Spleen (tissue), 11 donors: ENCODE data around the gene STK10. TPM values are rescaled to one million over a fixed set of nuclear protein-coding genes. Genes with fewer than 3 reads are reported as not detected.

Experiments
- DNase-seq: peaks from one replicate; pipeline ENCODE4 v3.0.0-alpha.2; 2020
- H3K27ac ChIP-seq, 8 donors: fragments of 200-600 bp; sonication (generic) in 7 of 8; 1 replicate in 4 of 8; 2 replicates in 4 of 8; pipeline versions ENCODE4 v1.5.0 to v1.8.0; 2016 to 2021; ENCODE audit warnings: inconsistent platforms in 4 of 8, mild to moderate bottlenecking in 4 of 8, moderate library complexity in 1 of 8
- H3K27me3 ChIP-seq, 7 donors: fragments of 200-600 bp; sonication (generic) in 6 of 7; replicated peaks in 1 of 7; 1 replicate in 4 of 7; 2 replicates in 3 of 7; pipeline versions ENCODE4 v1.5.0 to v1.8.0; 2016 to 2021; ENCODE audit warnings: inconsistent platforms in 3 of 7, mild to moderate bottlenecking in 1 of 7
- H3K36me3 ChIP-seq, 6 donors: fragments of 200-600 bp; sonication (generic) in 5 of 6; 1 replicate in 4 of 6; 2 replicates in 2 of 6; pipeline versions ENCODE4 v1.5.0 to v1.8.0; 2016 to 2021; ENCODE audit warnings: inconsistent platforms in 2 of 6
- H3K4me1 ChIP-seq, 6 donors: fragments of 200-600 bp; sonication (generic) in 5 of 6; 1 replicate in 3 of 6; 2 replicates in 3 of 6; pipeline versions ENCODE4 v1.5.0 to v1.8.0; 2016 to 2021; ENCODE audit warnings: inconsistent platforms in 3 of 6
- H3K4me3 ChIP-seq, 8 donors: fragments of 200-600 bp; sonication (generic) in 7 of 8; 1 replicate in 4 of 8; 2 replicates in 4 of 8; pipeline versions ENCODE4 v1.5.0 to v1.8.0; 2016 to 2021; ENCODE audit warnings: inconsistent platforms in 4 of 8, mild to moderate bottlenecking in 4 of 8, moderate library complexity in 2 of 8
- H3K9me3 ChIP-seq, 8 donors: fragments of 200-600 bp; sonication (generic) in 7 of 8; 1 replicate in 4 of 8; 2 replicates in 4 of 8; pipeline versions ENCODE4 v1.5.0 to v1.8.0; 2016 to 2021; ENCODE audit warnings: inconsistent platforms in 4 of 8
- POLR2A ChIP-seq, 3 donors: fragments of 450-650 bp; IDR thresholded peaks; one replicate each; pipeline ENCODE4 v1.5.1; 2017; ENCODE audit warnings: antibody characterized with exemption in 3 of 3, mild to moderate bottlenecking in 1 of 3
- POLR2AphosphoS5 ChIP-seq, 3 donors: sonication (generic); formaldehyde crosslinking; IDR thresholded peaks; one replicate each; pipeline ENCODE4 v1.5.1; 2017; ENCODE audit warnings: antibody characterized with exemption in 3 of 3
- WGBS, 5 donors: extraction: QIAGEN DNeasy Blood & Tissue Kit in 3 of 5; methylation state at CpG; one replicate each; pipeline versions ENCODE4 v1.1.5 to v1.1.7; 2013 to 2018; 5-methylcytosine and 5-hydroxymethylcytosine counted together
- intact Hi-C: fragments of 100-400 bp; cut with DNase I; formaldehyde crosslinking; loops from one replicate; pipeline ENCODE4 v1.15.0; 2023; ENCODE audit warnings: low total_unique reads
- polyA plus RNA-seq, 3 donors: library from polyadenylated mRNA; stranded (reverse); fragments of 200-250 nt; gene quantifications; one replicate each; pipeline ENCODE4 v1.2.1, GENCODE V29; 2013
- total RNA-seq, 7 donors: library from RNA; depleted of rRNA in 3 of 7; stranded (reverse); fragments of >200 nt in 3 of 7; fragmentation: NEBNext Ultra II Directional in 4 of 7; extraction: Animal tissue kit (Norgen Biotek cat#: 25700) in 4 of 7; gene quantifications; one replicate each; pipeline versions ENCODE4 v1.1.0 to v1.2.1, GENCODE V29; 2016 to 2021
- TF ChIP-seq, protein P1 (sequence below), 11 experiments: fragments of 200-600 bp in 7 of 11; fragments of 450-650 bp in 4 of 11; sonication (generic) in 4 of 11; IDR thresholded peaks in 8 of 11; conservative IDR thresholded peaks in 3 of 11; 1 replicate in 7 of 11; 2 replicates in 4 of 11; pipeline versions ENCODE4 v1.4.0 to v1.8.0; 2016 to 2021; ENCODE audit warnings: antibody characterized with exemption in 11 of 11, inconsistent platforms in 4 of 11, mild to moderate bottlenecking in 1 of 11
- donor health status: healthy with polysubstance abuse.
- donor health status: DM: no; HTN: no; CAD: no; lungs with moderate emphysema.
- donor health status: DM: no; HTN: no; CAD: no.
- donor health status: Bipolar disorder and iron deficiency.
- donor health status: healthy.
- donor health status: DM: no; HTN: no; CAD: no.
- donor health status: DM: yes; HTN: yes; CAD: no.

Gene STK10
- total and polyA plus RNA-seq, 10 donors: 34.0 to 290 (median 168) TPM

DNA sequence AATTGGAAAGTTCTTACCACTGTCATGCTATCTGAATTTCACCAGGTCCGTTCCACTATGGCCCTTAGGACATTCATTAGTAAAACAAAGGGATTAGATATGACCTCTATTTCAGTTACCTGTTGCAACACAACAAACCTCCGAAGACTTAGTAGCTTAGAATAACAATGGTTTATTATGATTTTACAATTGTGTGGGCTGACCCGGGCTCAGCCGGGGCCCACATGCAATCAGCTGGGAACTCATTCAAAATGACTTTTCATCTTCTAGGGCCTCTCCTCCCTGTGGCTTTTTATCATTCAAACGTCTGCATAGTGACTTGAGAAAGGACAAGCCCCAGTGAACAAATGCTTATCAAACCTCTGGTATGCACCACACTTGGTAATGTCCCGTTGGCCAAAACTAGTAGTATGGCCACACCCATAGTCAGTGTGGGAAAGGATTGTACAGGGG is 179.3 kb downstream of the STK10 start:
- 75 to 83% (median 77%) methylated on average over 6 of the region's 6 CpGs for WGBS, 5 donors
- Histone ChIP-seq H3K27ac (no peak overlapping the region), H3K4me3 (no peak overlapping the region), H3K27me3 (no peaks in the 10 kb centered on the region), H3K4me1 (peaks cover 21 to 35% (median 29%) of the 10 kb centered on the region in 6 donors), H3K9me3 (no peaks in the 10 kb centered on the region), H3K36me3 (no peaks in the 10 kb centered on the region)
- no peak for TF ChIP-seq POLR2AphosphoS5 (IDR thresholded peaks at IDR 0.05)
- TF ChIP-seq, protein P1, sequence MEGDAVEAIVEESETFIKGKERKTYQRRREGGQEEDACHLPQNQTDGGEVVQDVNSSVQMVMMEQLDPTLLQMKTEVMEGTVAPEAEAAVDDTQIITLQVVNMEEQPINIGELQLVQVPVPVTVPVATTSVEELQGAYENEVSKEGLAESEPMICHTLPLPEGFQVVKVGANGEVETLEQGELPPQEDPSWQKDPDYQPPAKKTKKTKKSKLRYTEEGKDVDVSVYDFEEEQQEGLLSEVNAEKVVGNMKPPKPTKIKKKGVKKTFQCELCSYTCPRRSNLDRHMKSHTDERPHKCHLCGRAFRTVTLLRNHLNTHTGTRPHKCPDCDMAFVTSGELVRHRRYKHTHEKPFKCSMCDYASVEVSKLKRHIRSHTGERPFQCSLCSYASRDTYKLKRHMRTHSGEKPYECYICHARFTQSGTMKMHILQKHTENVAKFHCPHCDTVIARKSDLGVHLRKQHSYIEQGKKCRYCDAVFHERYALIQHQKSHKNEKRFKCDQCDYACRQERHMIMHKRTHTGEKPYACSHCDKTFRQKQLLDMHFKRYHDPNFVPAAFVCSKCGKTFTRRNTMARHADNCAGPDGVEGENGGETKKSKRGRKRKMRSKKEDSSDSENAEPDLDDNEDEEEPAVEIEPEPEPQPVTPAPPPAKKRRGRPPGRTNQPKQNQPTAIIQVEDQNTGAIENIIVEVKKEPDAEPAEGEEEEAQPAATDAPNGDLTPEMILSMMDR (IDR thresholded peaks at IDR 0.05 in 8 of 11, conservative IDR thresholded peaks at IDR 0.05 in 3 of 11): no peak
- no peak for TF ChIP-seq POLR2A (IDR thresholded peaks at IDR 0.05)
- no peak for DNase-seq
- intact Hi-C loops: loop anchor here (10.0 kb wide), 1 partner anchor 94 kb away; no protein-coding TSS in a partner anchor

GRCh38 chr5:172008111-172008455 is 179.9 kb downstream of the STK10 start:
- WGBS, 5 donors: 43 to 58% (median 56%) methylated on average over 3 of the region's 3 CpGs
- Histone ChIP-seq H3K27ac (no peak overlapping the region), H3K4me1 (peaks cover 21 to 42% (median 35%) of the 10 kb centered on the region in 6 donors), H3K4me3 (peak overlapping the region in 3 of 8 donors; percentile 83 to 98 (median 91)), H3K9me3 (no peaks in the 10 kb centered on the region), H3K36me3 (no peaks in the 10 kb centered on the region), H3K27me3 (no peaks in the 10 kb centered on the region)
- intact Hi-C loops: loop anchor here (10.0 kb wide), 1 partner anchor 93 kb away; no protein-coding TSS in a partner anchor
- TF ChIP-seq POLR2A (IDR thresholded peaks at IDR 0.05): no peak
- DNase-seq: no peak

DNA sequence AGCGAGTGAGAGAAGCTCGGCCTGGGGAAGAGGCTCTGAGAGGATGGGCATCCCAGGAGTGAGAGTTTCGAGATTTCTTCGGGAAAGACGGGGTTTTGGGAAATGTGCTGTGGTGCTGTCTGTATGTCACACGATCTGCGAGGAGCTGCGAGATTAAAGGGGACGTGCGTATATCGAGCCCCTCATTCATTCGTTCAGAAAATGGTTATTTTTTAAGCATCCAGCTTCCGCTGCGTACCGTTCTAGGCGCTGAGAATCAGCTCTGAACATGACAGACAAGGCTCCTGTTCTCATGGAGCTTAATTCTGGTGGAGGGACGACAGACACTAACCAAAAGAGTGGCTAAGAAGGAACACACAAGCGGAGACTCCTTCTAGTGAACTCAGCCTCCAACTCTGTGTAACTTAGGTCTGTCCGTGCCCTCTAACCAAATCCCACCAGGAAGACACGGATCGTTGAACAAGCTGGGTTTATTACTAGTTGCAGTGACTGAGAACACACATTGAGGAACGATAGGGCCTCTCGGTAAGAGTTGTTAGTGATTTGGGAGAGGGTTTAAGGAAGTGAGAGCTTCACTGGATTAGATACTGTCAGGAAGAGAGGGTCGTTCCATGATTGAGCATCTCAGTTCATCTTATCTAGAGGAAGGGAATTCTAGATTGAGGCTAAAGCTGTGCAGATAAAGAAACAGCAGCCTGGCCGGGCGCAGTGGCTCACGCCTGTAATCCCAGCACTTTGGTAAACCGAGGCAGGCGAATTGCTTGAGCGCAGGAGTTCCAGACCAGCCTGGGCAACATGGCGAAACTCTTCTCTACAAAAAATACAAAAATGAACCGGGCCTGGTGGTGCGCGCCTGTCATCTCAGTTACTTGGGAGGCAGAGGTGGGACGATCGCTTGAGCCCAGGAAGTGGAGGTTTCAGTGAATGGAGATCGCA is 180.6 kb downstream of the STK10 start:
- intact Hi-C loops: loop anchor here (10.0 kb wide), 1 partner anchor 93 kb away; no protein-coding TSS in a partner anchor
- peak overlapping the region; percentile 72 to 98 (median 88) for H3K4me3 ChIP-seq

DNA sequence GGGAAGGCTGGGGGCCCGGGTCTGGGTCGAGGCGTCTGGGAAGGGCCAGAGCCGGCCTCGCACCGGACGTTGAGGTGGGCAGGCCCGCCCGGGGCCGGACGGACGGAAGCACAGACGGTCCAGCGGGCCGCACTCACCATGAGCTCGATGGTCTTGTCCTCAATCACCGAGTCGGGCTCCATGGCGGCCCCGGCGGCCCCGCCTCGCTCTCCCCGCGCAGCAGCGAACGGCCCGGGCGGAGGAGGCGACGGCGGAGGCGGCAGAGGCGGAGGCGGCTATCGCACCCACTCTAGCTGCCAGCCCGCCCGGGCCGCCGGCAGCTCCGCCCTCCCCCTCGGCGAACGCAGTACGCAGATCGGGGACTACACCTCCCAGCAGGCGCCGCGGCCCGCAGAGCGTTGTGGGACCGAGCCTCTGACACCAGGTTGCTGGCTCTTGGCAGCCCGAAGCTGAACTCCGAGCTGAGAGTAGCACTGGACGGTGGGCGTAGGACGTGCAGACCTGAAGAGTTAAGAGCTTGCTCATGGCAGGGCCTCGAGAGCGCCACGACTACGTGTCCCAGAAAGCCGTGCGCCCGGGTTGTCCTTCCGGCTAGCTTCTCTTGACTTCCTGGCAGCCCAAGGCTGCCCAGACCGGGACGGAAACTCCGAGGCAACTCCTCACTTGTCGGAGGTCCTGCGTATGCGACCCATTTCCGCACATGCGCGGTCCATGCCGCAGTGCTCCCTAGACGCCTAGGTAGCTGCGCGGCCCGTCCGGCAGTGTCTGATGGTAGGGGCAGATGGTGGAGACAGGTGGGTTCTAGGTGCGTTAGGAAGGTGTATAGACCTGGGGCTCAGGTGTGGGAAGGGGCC is 181.5 kb downstream of the STK10 start, which contains the start of gene FBXW11:
Gene FBXW11, minus strand, starts transcription at position 318 of the 854 bp plus-strand sequence. Its CDS starts 136 bp downstream, at position 182.
- peak within 1 kb of the TSS; percentile 72 to 98 (median 88) for H3K4me3 ChIP-seq
- H3K4me1 ChIP-seq: peaks cover 27 to 57% (median 50%) of the 10 kb centered on the region in 6 donors
- no peaks in the 10 kb centered on the region for H3K27me3 ChIP-seq
- H3K36me3 ChIP-seq: no peaks in the 10 kb centered on the region
- peak within 1 kb of the TSS; percentile 92 to 100 (median 98) for H3K27ac ChIP-seq
- intact Hi-C loops: loop anchor here (10.0 kb wide), 1 partner anchor 92 kb away; no protein-coding TSS in a partner anchor
- H3K9me3 ChIP-seq: no peaks in the 10 kb centered on the region
- DNase-seq: peak; percentile 99
- TF ChIP-seq POLR2A (IDR thresholded peaks at IDR 0.05) (peak; percentile 42 to 93 (median 54)), POLR2AphosphoS5 (IDR thresholded peaks at IDR 0.05) (peak; percentile 97 to 99 (median 98))
- TF ChIP-seq, protein P1 (IDR thresholded peaks at IDR 0.05 in 8 of 11, conservative IDR thresholded peaks at IDR 0.05 in 3 of 11): peak in 2 of 11 experiments; percentile 9 to 26
- 0 to 1% (median 0%) methylated on average over 20 to 81 of the region's 81 CpGs for WGBS, 5 donors

More for the DNA sequence above, 180.6 kb downstream of the STK10 start:
- Histone ChIP-seq H3K4me1 (peaks cover 27 to 48% (median 41%) of the 10 kb centered on the region in 6 donors), H3K27ac (peak overlapping the region; percentile 92 to 100 (median 98)), H3K27me3 (no peaks in the 10 kb centered on the region), H3K36me3 (no peaks in the 10 kb centered on the region), H3K9me3 (no peaks in the 10 kb centered on the region)
- WGBS, 5 donors: 27 to 32% (median 30%) methylated on average over 33 to 37 of the region's 37 CpGs
- TF ChIP-seq, protein P1 (IDR thresholded peaks at IDR 0.05 in 8 of 11, conservative IDR thresholded peaks at IDR 0.05 in 3 of 11): no peak
- no peak for TF ChIP-seq POLR2A (IDR thresholded peaks at IDR 0.05)
- no peak for TF ChIP-seq POLR2AphosphoS5 (IDR thresholded peaks at IDR 0.05)
- DNase-seq: peak; percentile 74
